Lower leg skin (tissue), 3 donors: Measurements from ENCODE around the gene NTRK2.

Experiments used
- POLR2A ChIP-seq, 2 donors: fragments of 450-650 bp; IDR thresholded peaks; one replicate each; pipeline ENCODE4 v1.6.1; 2016 to 2017; ENCODE audit warnings: antibody characterized with exemption in 2 of 2, mild to moderate bottlenecking in 1 of 2, moderate library complexity in 1 of 2
- TF ChIP-seq, protein P1 (sequence below), 3 donors: fragments of 450-650 bp; IDR thresholded peaks; one replicate each; pipeline ENCODE4 v1.5.1; 2016; ENCODE audit warnings: antibody characterized with exemption in 3 of 3, mild to moderate bottlenecking in 3 of 3, moderate library complexity in 2 of 3

DNA sequence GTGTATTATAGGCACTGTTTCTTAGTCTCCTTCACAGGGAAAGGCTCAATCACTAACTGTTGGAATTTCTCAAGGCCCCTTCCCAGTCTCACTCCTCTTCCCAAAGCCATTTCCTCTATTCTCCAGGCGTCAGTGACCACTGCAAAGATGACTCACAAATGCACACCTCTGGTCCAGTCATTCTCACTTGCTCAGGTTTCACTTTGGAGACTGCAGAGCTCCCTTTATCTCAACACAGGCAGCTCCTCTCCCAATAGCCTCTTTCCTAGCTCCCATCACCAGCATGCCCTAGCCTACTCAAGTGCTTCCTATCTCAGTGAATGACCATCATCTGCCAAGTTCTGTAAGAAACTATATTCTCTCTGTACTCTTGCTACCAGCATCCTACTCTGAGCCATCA, 323.6 kb downstream of the NTRK2 start:
- TF ChIP-seq, protein P1, sequence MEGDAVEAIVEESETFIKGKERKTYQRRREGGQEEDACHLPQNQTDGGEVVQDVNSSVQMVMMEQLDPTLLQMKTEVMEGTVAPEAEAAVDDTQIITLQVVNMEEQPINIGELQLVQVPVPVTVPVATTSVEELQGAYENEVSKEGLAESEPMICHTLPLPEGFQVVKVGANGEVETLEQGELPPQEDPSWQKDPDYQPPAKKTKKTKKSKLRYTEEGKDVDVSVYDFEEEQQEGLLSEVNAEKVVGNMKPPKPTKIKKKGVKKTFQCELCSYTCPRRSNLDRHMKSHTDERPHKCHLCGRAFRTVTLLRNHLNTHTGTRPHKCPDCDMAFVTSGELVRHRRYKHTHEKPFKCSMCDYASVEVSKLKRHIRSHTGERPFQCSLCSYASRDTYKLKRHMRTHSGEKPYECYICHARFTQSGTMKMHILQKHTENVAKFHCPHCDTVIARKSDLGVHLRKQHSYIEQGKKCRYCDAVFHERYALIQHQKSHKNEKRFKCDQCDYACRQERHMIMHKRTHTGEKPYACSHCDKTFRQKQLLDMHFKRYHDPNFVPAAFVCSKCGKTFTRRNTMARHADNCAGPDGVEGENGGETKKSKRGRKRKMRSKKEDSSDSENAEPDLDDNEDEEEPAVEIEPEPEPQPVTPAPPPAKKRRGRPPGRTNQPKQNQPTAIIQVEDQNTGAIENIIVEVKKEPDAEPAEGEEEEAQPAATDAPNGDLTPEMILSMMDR (IDR thresholded peaks at IDR 0.05): no peak
- no peak for TF ChIP-seq POLR2A (IDR thresholded peaks at IDR 0.05)
